SK-N-SH treated with all-trans-retinoic acid at 6 μM for 48 hours (cell line): ENCODE data around the gene TMPRSS11B.

Experiments
- ATAC-seq: fragments of 200-7000 bp; cut with Tn5 transposase; 3 replicates; pipeline ENCODE4 v1.9.1; 2020; ENCODE audit warnings: mild to moderate bottlenecking, moderate library complexity
- ARNTL ChIP-seq: fragments of 450-650 bp; formaldehyde crosslinking; IDR thresholded peaks from 2 replicates; pipeline ENCODE4 v1.5.0; 2020; ENCODE audit warnings: low read depth, mild to moderate bottlenecking, moderate library complexity, borderline replicate concordance
- BACH2 ChIP-seq: fragments of 250-450 bp; sonication (Bioruptor Pico); IDR thresholded peaks from 2 replicates; pipeline ENCODE4 v1.9.0; 2021; ENCODE audit warnings: mild to moderate bottlenecking, borderline replicate concordance
- CSDC2 ChIP-seq: fragments of 250-450 bp; sonication (Bioruptor Pico); IDR thresholded peaks from 2 replicates; pipeline ENCODE4 v1.5.0; 2020; ENCODE audit warnings: mild to moderate bottlenecking, moderate library complexity
- ESRRG ChIP-seq: fragments of 250-450 bp; sonication (Bioruptor Pico); IDR thresholded peaks from 2 replicates; pipeline ENCODE4 v1.6.1; 2021; ENCODE audit warnings: mild to moderate bottlenecking
- GLIS3 ChIP-seq: fragments of 250-450 bp; sonication (Bioruptor Pico); IDR thresholded peaks from 2 replicates; pipeline ENCODE4 v1.5.0; 2020; ENCODE audit warnings: mild to moderate bottlenecking, moderate library complexity
- ISL1 ChIP-seq: fragments of 250-450 bp; sonication (Bioruptor Pico); IDR thresholded peaks from 2 replicates; pipeline ENCODE4 v2.1.2; 2022; ENCODE audit warnings: mild to moderate bottlenecking, moderate library complexity
- OSR1 ChIP-seq: fragments of 250-450 bp; sonication (Bioruptor Pico); IDR thresholded peaks from 2 replicates; pipeline ENCODE4 v1.8.0; 2022; ENCODE audit warnings: moderate library complexity, mild to moderate bottlenecking, inconsistent platforms
- PATZ1 ChIP-seq: fragments of 250-450 bp; sonication (Bioruptor Pico); IDR thresholded peaks from 2 replicates; pipeline ENCODE4 v1.8.0; 2020; ENCODE audit warnings: mild to moderate bottlenecking, moderate library complexity, borderline replicate concordance
- PPARA ChIP-seq: fragments of 250-450 bp; sonication (Bioruptor Pico); IDR thresholded peaks from 2 replicates; pipeline ENCODE4 v1.5.0; 2020; ENCODE audit warnings: mild to moderate bottlenecking, borderline replicate concordance
- RARB ChIP-seq: fragments of 250-450 bp; sonication (Bioruptor Pico); IDR thresholded peaks from 2 replicates; pipeline ENCODE4 v1.8.0; 2021; ENCODE audit warnings: mild to moderate bottlenecking, moderate library complexity
- SNAI2 ChIP-seq: fragments of 250-450 bp; sonication (Bioruptor Pico); IDR thresholded peaks from 2 replicates; pipeline ENCODE4 v1.5.0; 2020; ENCODE audit warnings: mild to moderate bottlenecking, moderate library complexity
- TCF4 ChIP-seq: fragments of 250-450 bp; sonication (Bioruptor Pico); IDR thresholded peaks from 2 replicates; pipeline ENCODE4 v1.8.0; 2021; ENCODE audit warnings: mild to moderate bottlenecking, moderate library complexity, borderline replicate concordance
- TOX ChIP-seq: fragments of 250-450 bp; sonication (Bioruptor Pico); IDR thresholded peaks from 2 replicates; pipeline ENCODE4 v1.8.0; 2021; ENCODE audit warnings: mild to moderate bottlenecking, moderate library complexity, borderline replicate concordance
- TSHZ2 ChIP-seq: fragments of 250-450 bp; sonication (Bioruptor Pico); IDR thresholded peaks from 2 replicates; pipeline ENCODE4 v1.5.0; 2020; ENCODE audit warnings: mild to moderate bottlenecking, moderate library complexity
- ZC3H10 ChIP-seq: fragments of 250-450 bp; sonication (Bioruptor Pico); IDR thresholded peaks from 2 replicates; pipeline ENCODE4 v1.5.1; 2021; ENCODE audit warnings: mild to moderate bottlenecking, moderate library complexity
- ZFP3 ChIP-seq: fragments of 250-450 bp; sonication (Bioruptor Pico); IDR thresholded peaks from 2 replicates; pipeline ENCODE4 v1.5.0; 2020; ENCODE audit warnings: mild to moderate bottlenecking, moderate library complexity
- ZFP30 ChIP-seq: fragments of 450-650 bp; formaldehyde crosslinking; IDR thresholded peaks from 2 replicates; pipeline ENCODE4 v1.5.0; 2022; ENCODE audit warnings: mild to moderate bottlenecking, moderate library complexity
- ZNF565 ChIP-seq: fragments of 450-650 bp; formaldehyde crosslinking; conservative IDR thresholded peaks from 2 replicates; pipeline ENCODE4 v1.5.0; 2020; ENCODE audit warnings: low read depth, mild to moderate bottlenecking, moderate library complexity
- ZNF70 ChIP-seq: fragments of 450-650 bp; formaldehyde crosslinking; IDR thresholded peaks from 2 replicates; pipeline ENCODE4 v1.5.0; 2020; ENCODE audit warnings: mild to moderate bottlenecking, moderate library complexity
- ZNF8 ChIP-seq: fragments of 450-650 bp; formaldehyde crosslinking; IDR thresholded peaks from 2 replicates; pipeline ENCODE4 v1.5.0; 2020; ENCODE audit warnings: mild to moderate bottlenecking, moderate library complexity
- TF ChIP-seq, protein P1 (sequence below): fragments of 250-450 bp; sonication (Bioruptor Pico); IDR thresholded peaks from 2 replicates; pipeline ENCODE4 v1.5.1; 2020; ENCODE audit warnings: low read depth, mild to moderate bottlenecking, moderate library complexity
- TF ChIP-seq, protein P2 (sequence below): fragments of 250-450 bp; sonication (Bioruptor Pico); IDR thresholded peaks from 2 replicates; pipeline ENCODE4 v1.5.1; 2021; ENCODE audit warnings: mild to moderate bottlenecking, moderate library complexity
- TF ChIP-seq, protein P3 (sequence below): fragments of 250-450 bp; sonication (Bioruptor Pico); IDR thresholded peaks from 2 replicates; pipeline ENCODE4 v1.8.0; 2021; ENCODE audit warnings: low read depth, mild to moderate bottlenecking, moderate library complexity, borderline replicate concordance

The TMPRSS11B gene

DNA sequence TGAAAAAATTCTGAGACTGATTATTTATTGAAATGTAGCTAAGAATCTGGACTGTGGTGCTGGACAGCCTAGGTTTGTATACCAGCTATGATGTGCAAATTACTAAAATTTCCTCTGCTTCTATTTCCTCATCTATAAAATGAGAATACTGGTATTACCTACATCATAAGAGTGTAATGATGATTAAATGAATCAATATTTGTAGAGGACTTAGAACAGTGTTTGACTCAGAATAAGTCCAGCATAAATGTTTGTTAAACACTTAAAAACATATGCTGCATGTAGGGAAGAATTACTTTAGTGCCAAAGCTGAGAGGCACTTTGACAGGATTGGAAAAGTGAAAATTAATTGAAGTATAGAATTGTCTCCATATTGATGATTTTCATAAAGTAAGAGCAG is 60.6 kb downstream of the TMPRSS11B start:
- ATAC-seq, result no peak
- TF ChIP-seq, protein P1, sequence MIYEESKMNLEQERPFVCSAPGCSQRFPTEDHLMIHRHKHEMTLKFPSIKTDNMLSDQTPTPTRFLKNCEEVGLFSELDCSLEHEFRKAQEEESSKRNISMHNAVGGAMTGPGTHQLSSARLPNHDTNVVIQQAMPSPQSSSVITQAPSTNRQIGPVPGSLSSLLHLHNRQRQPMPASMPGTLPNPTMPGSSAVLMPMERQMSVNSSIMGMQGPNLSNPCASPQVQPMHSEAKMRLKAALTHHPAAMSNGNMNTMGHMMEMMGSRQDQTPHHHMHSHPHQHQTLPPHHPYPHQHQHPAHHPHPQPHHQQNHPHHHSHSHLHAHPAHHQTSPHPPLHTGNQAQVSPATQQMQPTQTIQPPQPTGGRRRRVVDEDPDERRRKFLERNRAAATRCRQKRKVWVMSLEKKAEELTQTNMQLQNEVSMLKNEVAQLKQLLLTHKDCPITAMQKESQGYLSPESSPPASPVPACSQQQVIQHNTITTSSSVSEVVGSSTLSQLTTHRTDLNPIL, result no peak

GRCh38 chr4:68183417-68183816 is 62.1 kb downstream of the TMPRSS11B start:
- no peak for ATAC-seq
- no peak for TF ChIP-seq ZNF565
- TF ChIP-seq, protein P2, sequence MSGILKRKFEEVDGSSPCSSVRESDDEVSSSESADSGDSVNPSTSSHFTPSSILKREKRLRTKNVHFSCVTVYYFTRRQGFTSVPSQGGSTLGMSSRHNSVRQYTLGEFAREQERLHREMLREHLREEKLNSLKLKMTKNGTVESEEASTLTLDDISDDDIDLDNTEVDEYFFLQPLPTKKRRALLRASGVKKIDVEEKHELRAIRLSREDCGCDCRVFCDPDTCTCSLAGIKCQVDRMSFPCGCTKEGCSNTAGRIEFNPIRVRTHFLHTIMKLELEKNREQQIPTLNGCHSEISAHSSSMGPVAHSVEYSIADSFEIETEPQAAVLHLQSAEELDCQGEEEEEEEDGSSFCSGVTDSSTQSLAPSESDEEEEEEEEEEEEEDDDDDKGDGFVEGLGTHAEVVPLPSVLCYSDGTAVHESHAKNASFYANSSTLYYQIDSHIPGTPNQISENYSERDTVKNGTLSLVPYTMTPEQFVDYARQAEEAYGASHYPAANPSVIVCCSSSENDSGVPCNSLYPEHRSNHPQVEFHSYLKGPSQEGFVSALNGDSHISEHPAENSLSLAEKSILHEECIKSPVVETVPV (CRISPR knock-in tag), result no peak
- TF ChIP-seq BACH2, result no peak
- TF ChIP-seq TOX (CRISPR knock-in tag), result no peak
- TF ChIP-seq, protein P3, sequence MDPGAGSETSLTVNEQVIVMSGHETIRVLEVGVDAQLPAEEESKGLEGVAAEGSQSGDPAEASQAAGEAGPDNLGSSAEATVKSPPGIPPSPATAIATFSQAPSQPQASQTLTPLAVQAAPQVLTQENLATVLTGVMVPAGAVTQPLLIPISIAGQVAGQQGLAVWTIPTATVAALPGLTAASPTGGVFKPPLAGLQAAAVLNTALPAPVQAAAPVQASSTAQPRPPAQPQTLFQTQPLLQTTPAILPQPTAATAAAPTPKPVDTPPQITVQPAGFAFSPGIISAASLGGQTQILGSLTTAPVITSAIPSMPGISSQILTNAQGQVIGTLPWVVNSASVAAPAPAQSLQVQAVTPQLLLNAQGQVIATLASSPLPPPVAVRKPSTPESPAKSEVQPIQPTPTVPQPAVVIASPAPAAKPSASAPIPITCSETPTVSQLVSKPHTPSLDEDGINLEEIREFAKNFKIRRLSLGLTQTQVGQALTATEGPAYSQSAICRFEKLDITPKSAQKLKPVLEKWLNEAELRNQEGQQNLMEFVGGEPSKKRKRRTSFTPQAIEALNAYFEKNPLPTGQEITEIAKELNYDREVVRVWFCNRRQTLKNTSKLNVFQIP (CRISPR knock-in tag), result no peak
- TF ChIP-seq, protein P1, result no peak
- no peak for TF ChIP-seq OSR1 (CRISPR knock-in tag)
- no peak for TF ChIP-seq PPARA (CRISPR knock-in tag)
- TF ChIP-seq ZC3H10 (CRISPR knock-in tag), result no peak
- TF ChIP-seq PATZ1 (CRISPR knock-in tag), result no peak
- no peak for TF ChIP-seq ZFP3 (CRISPR knock-in tag)
- no peak for TF ChIP-seq RARB (CRISPR knock-in tag)
- TF ChIP-seq ISL1 (CRISPR knock-in tag), result no peak
- no peak for TF ChIP-seq ZNF70
- TF ChIP-seq ESRRG (CRISPR knock-in tag), result no peak
- no peak for TF ChIP-seq ARNTL
- no peak for TF ChIP-seq SNAI2
- TF ChIP-seq GLIS3, result no peak
- no peak for TF ChIP-seq CSDC2 (CRISPR knock-in tag)

GRCh38 chr4:68182382-68182820 is 63.1 kb downstream of the TMPRSS11B start:
- peak; percentile 47; the same call in 2 of the 3 replicates for ATAC-seq
- TF ChIP-seq GLIS3 (no peak), TCF4 (no peak), PATZ1 (CRISPR knock-in tag) (no peak), BACH2 (no peak), ZC3H10 (CRISPR knock-in tag) (no peak), RARB (CRISPR knock-in tag) (no peak), ZFP3 (CRISPR knock-in tag) (no peak), ARNTL (no peak), ZNF8 (no peak), ZNF565 (no peak), ZFP30 (no peak), SNAI2 (no peak), ISL1 (CRISPR knock-in tag) (no peak), TOX (CRISPR knock-in tag) (no peak), TSHZ2 (CRISPR knock-in tag) (no peak)
- TF ChIP-seq, protein P1, result no peak
